ENCODE results near the gene NHS.

NHS gene

GRCh38 chrX:17542123-17542522 is 167.1 kb downstream of the NHS start:
- no peaks in the 10 kb centered on the region for H4K20me1 ChIP-seq (ENCODE audit: control insufficient read depth, insufficient read depth, low read depth, low read length)
- no peaks in the 10 kb centered on the region for H3K9me3 ChIP-seq (ENCODE audit: control insufficient read depth, insufficient read depth, low read length)
- no peak overlapping the region for H3K4me3 ChIP-seq (ENCODE audit: low read length)
- H3K4me2 ChIP-seq (ENCODE audit: low read length): no peak overlapping the region
- TF ChIP-seq, protein P1, sequence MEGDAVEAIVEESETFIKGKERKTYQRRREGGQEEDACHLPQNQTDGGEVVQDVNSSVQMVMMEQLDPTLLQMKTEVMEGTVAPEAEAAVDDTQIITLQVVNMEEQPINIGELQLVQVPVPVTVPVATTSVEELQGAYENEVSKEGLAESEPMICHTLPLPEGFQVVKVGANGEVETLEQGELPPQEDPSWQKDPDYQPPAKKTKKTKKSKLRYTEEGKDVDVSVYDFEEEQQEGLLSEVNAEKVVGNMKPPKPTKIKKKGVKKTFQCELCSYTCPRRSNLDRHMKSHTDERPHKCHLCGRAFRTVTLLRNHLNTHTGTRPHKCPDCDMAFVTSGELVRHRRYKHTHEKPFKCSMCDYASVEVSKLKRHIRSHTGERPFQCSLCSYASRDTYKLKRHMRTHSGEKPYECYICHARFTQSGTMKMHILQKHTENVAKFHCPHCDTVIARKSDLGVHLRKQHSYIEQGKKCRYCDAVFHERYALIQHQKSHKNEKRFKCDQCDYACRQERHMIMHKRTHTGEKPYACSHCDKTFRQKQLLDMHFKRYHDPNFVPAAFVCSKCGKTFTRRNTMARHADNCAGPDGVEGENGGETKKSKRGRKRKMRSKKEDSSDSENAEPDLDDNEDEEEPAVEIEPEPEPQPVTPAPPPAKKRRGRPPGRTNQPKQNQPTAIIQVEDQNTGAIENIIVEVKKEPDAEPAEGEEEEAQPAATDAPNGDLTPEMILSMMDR (IDR thresholded peaks at IDR 0.05; ENCODE audit: low read depth, low read length, poor library complexity, severe bottlenecking): no peak
- no peak for TF ChIP-seq EZH2phosphoT487 (IDR thresholded peaks at IDR 0.05; ENCODE audit: borderline replicate concordance, low read length)
- no peaks in the 10 kb centered on the region for H3K79me2 ChIP-seq (ENCODE audit: control insufficient read depth, low read length)
- H3K9me2 ChIP-seq (replicated peaks; ENCODE audit: control insufficient read depth, low read length): no peaks in the 10 kb centered on the region
- no peaks in the 10 kb centered on the region for H3K27me3 ChIP-seq (ENCODE audit: control insufficient read depth, low read length)
- no peaks in the 10 kb centered on the region for H3K36me3 ChIP-seq (ENCODE audit: control insufficient read depth, low read length)
- H3F3A ChIP-seq (ENCODE audit: control insufficient read depth, insufficient read depth): no peaks in the 10 kb centered on the region
- no peak overlapping the region for H3K27ac ChIP-seq (ENCODE audit: low read depth, low read length)
- no peaks in the 10 kb centered on the region for H3K4me1 ChIP-seq (ENCODE audit: control insufficient read depth, low read length)

- Histone ChIP-seq H3K27ac (ENCODE audit: low read depth, low read length) (no peak overlapping the region), H4K20me1 (ENCODE audit: control insufficient read depth, insufficient read depth, low read depth, low read length) (no peaks in the 10 kb centered on the region), H3K4me1 (ENCODE audit: control insufficient read depth, low read length) (no peaks in the 10 kb centered on the region), H3K4me3 (ENCODE audit: low read length) (no peak overlapping the region), H3K9me2 (replicated peaks; ENCODE audit: control insufficient read depth, low read length) (no peaks in the 10 kb centered on the region), H3K9me3 (ENCODE audit: control insufficient read depth, insufficient read depth, low read length) (no peaks in the 10 kb centered on the region), H3K79me2 (ENCODE audit: control insufficient read depth, low read length) (no peaks in the 10 kb centered on the region), H3K27me3 (ENCODE audit: control insufficient read depth, low read length) (no peaks in the 10 kb centered on the region), H3F3A (ENCODE audit: control insufficient read depth, insufficient read depth) (no peaks in the 10 kb centered on the region), H3K36me3 (ENCODE audit: control insufficient read depth, low read length) (no peaks in the 10 kb centered on the region), H3K4me2 (ENCODE audit: low read length) (no peak overlapping the region)
- TF ChIP-seq, protein P1 (IDR thresholded peaks at IDR 0.05; ENCODE audit: low read depth, low read length, poor library complexity, severe bottlenecking): no peak
- no peak for TF ChIP-seq EZH2phosphoT487 (IDR thresholded peaks at IDR 0.05; ENCODE audit: borderline replicate concordance, low read length)
Measured at GRCh38 chrX:17544821-17545220, 169.8 kb downstream of the NHS start.

DNA sequence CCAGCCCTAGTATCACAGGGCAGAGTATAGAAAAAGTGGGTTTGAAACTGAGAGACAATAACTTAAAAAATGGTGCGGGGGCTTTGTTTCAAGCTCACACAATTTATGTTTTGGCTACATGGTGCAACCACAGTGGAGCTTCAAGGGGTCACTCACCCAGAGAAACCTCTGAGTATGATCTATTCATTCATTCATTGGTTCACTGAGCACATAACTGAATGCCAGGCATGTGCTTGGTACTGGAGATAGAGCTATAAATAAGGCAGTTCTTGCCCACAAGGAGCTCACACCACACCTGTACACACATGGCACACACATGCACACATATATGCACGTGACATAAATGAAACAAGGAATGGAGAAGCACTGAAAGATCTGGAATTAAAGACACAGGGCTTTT is 171.4 kb downstream of the NHS start:
- Histone ChIP-seq H3K9me2 (replicated peaks; ENCODE audit: control insufficient read depth, low read length) (no peaks in the 10 kb centered on the region), H4K20me1 (ENCODE audit: control insufficient read depth, insufficient read depth, low read depth, low read length) (no peaks in the 10 kb centered on the region), H3K9me3 (ENCODE audit: control insufficient read depth, insufficient read depth, low read length) (no peaks in the 10 kb centered on the region), H3K4me2 (ENCODE audit: low read length) (no peak overlapping the region), H3K27ac (ENCODE audit: low read depth, low read length) (no peak overlapping the region), H3K4me1 (ENCODE audit: control insufficient read depth, low read length) (no peaks in the 10 kb centered on the region), H3K4me3 (ENCODE audit: low read length) (no peak overlapping the region), H3K27me3 (ENCODE audit: control insufficient read depth, low read length) (no peaks in the 10 kb centered on the region), H3K36me3 (ENCODE audit: control insufficient read depth, low read length) (no peaks in the 10 kb centered on the region), H3F3A (ENCODE audit: control insufficient read depth, insufficient read depth) (no peaks in the 10 kb centered on the region), H3K79me2 (ENCODE audit: control insufficient read depth, low read length) (no peaks in the 10 kb centered on the region)
- no peak for TF ChIP-seq EZH2phosphoT487 (IDR thresholded peaks at IDR 0.05; ENCODE audit: borderline replicate concordance, low read length)
- TF ChIP-seq, protein P1 (IDR thresholded peaks at IDR 0.05; ENCODE audit: low read depth, low read length, poor library complexity, severe bottlenecking): no peak

DNA sequence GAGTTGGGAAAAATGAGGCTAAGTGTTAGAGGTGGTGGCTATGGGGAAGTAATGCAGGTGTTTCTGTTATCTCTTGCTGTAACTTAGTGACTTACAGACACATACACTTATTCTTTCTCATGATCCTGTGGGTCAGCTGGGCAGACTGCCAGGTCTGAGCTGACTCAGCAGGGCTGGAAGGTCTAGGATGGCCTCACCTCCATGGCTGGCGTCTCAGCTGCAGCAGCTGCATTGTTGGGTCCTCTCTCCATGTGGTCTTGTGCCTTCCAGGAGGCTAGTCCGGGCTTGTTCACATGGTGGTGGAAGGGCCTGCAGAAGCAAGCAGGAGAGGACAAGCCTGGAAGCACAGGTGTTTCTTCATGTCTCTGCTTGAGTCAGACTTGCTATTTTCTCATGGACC is 172.7 kb downstream of the NHS start:
- no peaks in the 10 kb centered on the region for H3K4me1 ChIP-seq (ENCODE audit: control insufficient read depth, low read length)
- TF ChIP-seq EZH2phosphoT487 (IDR thresholded peaks at IDR 0.05; ENCODE audit: borderline replicate concordance, low read length): no peak
- TF ChIP-seq, protein P1 (IDR thresholded peaks at IDR 0.05; ENCODE audit: low read depth, low read length, poor library complexity, severe bottlenecking): no peak
- no peaks in the 10 kb centered on the region for H3K27me3 ChIP-seq (ENCODE audit: control insufficient read depth, low read length)
- H3K9me3 ChIP-seq (ENCODE audit: control insufficient read depth, insufficient read depth, low read length): no peaks in the 10 kb centered on the region
- no peak overlapping the region for H3K27ac ChIP-seq (ENCODE audit: low read depth, low read length)
- H3F3A ChIP-seq (ENCODE audit: control insufficient read depth, insufficient read depth): no peaks in the 10 kb centered on the region
- no peak overlapping the region for H3K4me3 ChIP-seq (ENCODE audit: low read length)
- H4K20me1 ChIP-seq (ENCODE audit: control insufficient read depth, insufficient read depth, low read depth, low read length): no peaks in the 10 kb centered on the region
- no peaks in the 10 kb centered on the region for H3K36me3 ChIP-seq (ENCODE audit: control insufficient read depth, low read length)
- no peaks in the 10 kb centered on the region for H3K79me2 ChIP-seq (ENCODE audit: control insufficient read depth, low read length)
- no peaks in the 10 kb centered on the region for H3K9me2 ChIP-seq (replicated peaks; ENCODE audit: control insufficient read depth, low read length)
- no peak overlapping the region for H3K4me2 ChIP-seq (ENCODE audit: low read length)

All from DOHH2 (cell line).